Measurements from ENCODE around the gene BFSP1. TPM values are rescaled to one million over a fixed set of nuclear protein-coding genes. Genes with fewer than 3 reads are reported as not detected.

BFSP1 gene
- total RNA-seq, 2 donors from 2014 or later: 9.4 to 12.0 TPM

GRCh38 chr20:17542993-17543412, 11.8 kb upstream of the BFSP1 start:
- 93 to 97% methylated on average over 2 to 4 of the region's 4 CpGs for WGBS, 2 experiments (ENCODE audit: insufficient coverage in 1 of 2, insufficient read length in 1 of 2)
- Histone ChIP-seq H3K36me3 (ENCODE audit: control insufficient read depth, insufficient read depth, low read length) (no peaks in the 10 kb centered on the region), H3K27ac (ENCODE audit: low read depth, low read length) (no peak overlapping the region), H3K4me1 (ENCODE audit: control insufficient read depth, insufficient read depth, low read length) (no peaks in the 10 kb centered on the region), H3K27me3 (ENCODE audit: control insufficient read depth, insufficient read depth, low read length, poor library complexity, severe bottlenecking) (no peaks in the 10 kb centered on the region), H3K4me3 (ENCODE audit: low read length) (no peak overlapping the region), H3K9ac (ENCODE audit: extremely low read depth, low read length, poor library complexity, severe bottlenecking) (no peak overlapping the region), H3K9me3 (ENCODE audit: control insufficient read depth, low read length) (no peaks in the 10 kb centered on the region)
- Mint-ChIP-seq H3K4me1 (peaks cover 6% of the 10 kb centered on the region), H3K27ac (no peak overlapping the region), H3K4me3 (no peak overlapping the region), H3K9me3 (no peaks in the 10 kb centered on the region), H3K27me3 (ENCODE audit: insufficient read depth) (no peaks in the 10 kb centered on the region), H3K36me3 (ENCODE audit: low read depth) (no peaks in the 10 kb centered on the region)
- no peak for DNase-seq
- no peak for TF ChIP-seq CTCF (conservative IDR thresholded peaks at IDR 0.05)

DNA sequence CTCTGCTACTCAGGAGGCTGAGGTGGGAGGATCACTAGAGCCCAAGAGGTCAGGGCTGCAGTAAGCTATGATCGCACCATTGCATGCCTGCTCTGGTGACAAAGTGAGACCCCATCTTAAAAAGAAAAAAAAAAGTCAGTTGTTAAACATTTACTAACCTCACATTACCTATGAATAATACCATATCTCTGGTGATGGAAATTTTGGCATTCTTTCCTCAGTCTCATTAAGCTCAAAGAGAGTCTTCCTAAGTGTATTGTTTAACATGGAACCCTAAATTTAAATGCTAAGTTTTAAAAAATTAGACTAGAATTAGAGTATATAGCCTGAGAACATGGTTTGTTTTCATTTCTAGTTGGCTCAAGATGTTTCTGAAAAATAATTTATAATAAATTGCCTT, 11.3 kb upstream of the BFSP1 start:
- H3K4me3 ChIP-seq (ENCODE audit: low read length): no peak overlapping the region
- 100% methylated on average over 1 of the region's 1 CpG for WGBS, 2 experiments (ENCODE audit: insufficient coverage in 1 of 2, insufficient read length in 1 of 2)
- no peaks in the 10 kb centered on the region for H3K9me3 ChIP-seq (ENCODE audit: control insufficient read depth, low read length)
- Mint-ChIP-seq H3K27me3 (ENCODE audit: insufficient read depth) (no peaks in the 10 kb centered on the region), H3K27ac (no peak overlapping the region), H3K4me1 (peaks cover 6% of the 10 kb centered on the region), H3K36me3 (ENCODE audit: low read depth) (no peaks in the 10 kb centered on the region), H3K9me3 (no peaks in the 10 kb centered on the region), H3K4me3 (no peak overlapping the region)
- H3K27me3 ChIP-seq (ENCODE audit: control insufficient read depth, insufficient read depth, low read length, poor library complexity, severe bottlenecking): no peaks in the 10 kb centered on the region
- no peak overlapping the region for H3K27ac ChIP-seq (ENCODE audit: low read depth, low read length)
- no peak for TF ChIP-seq CTCF (conservative IDR thresholded peaks at IDR 0.05)
- H3K4me1 ChIP-seq (ENCODE audit: control insufficient read depth, insufficient read depth, low read length): no peaks in the 10 kb centered on the region
- no peaks in the 10 kb centered on the region for H3K36me3 ChIP-seq (ENCODE audit: control insufficient read depth, insufficient read depth, low read length)
- no peak overlapping the region for H3K9ac ChIP-seq (ENCODE audit: extremely low read depth, low read length, poor library complexity, severe bottlenecking)
- no peak for DNase-seq

DNA sequence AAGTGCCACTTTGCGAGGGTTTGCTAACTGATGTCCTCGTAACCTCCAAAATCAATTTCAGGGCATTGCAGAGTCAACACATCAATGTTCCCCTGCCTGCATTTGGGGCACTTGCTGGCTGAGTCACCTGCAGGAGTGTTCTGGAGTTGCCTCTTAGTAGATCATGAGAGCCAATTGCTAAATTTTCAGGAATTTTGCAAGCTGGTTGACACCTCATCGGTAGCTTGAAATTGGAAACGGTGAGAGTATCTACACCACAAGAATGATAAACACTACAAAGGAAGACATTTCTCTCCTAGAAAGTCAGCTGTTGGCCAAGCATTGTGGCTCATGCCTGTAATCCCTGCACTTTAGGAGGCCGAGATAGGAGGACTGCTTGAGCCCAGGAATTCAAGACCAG, 10.8 kb upstream of the BFSP1 start:
- DNase-seq: peak; percentile 58
- H3K4me1 Mint-ChIP-seq: peaks cover 7% of the 10 kb centered on the region
- 84 to 91% methylated on average over 4 to 5 of the region's 5 CpGs for WGBS, 2 experiments (ENCODE audit: insufficient coverage in 1 of 2, insufficient read length in 1 of 2)
- no peaks in the 10 kb centered on the region for H3K27me3 ChIP-seq (ENCODE audit: control insufficient read depth, insufficient read depth, low read length, poor library complexity, severe bottlenecking)
- no peak overlapping the region for H3K27ac Mint-ChIP-seq
- H3K36me3 Mint-ChIP-seq (ENCODE audit: low read depth): no peaks in the 10 kb centered on the region
- H3K9me3 ChIP-seq (ENCODE audit: control insufficient read depth, low read length): no peaks in the 10 kb centered on the region
- H3K36me3 ChIP-seq (ENCODE audit: control insufficient read depth, insufficient read depth, low read length): no peaks in the 10 kb centered on the region
- H3K27ac ChIP-seq (ENCODE audit: low read depth, low read length): no peak overlapping the region
- no peak overlapping the region for H3K4me3 Mint-ChIP-seq
- H3K27me3 Mint-ChIP-seq (ENCODE audit: insufficient read depth): no peaks in the 10 kb centered on the region
- H3K4me1 ChIP-seq (ENCODE audit: control insufficient read depth, insufficient read depth, low read length): no peaks in the 10 kb centered on the region
- no peaks in the 10 kb centered on the region for H3K9me3 Mint-ChIP-seq
- H3K4me3 ChIP-seq (ENCODE audit: low read length): no peak overlapping the region
- peak; percentile 26 for TF ChIP-seq CTCF (conservative IDR thresholded peaks at IDR 0.05)
- H3K9ac ChIP-seq (ENCODE audit: extremely low read depth, low read length, poor library complexity, severe bottlenecking): no peak overlapping the region

Measured in endodermal cell (in vitro differentiated cells).